GM21381 (cell line): ENCODE data around the gene SETDB2.

Source experiments
- ATAC-seq: cut with Tn5 transposase; IDR thresholded peaks from one replicate; pipeline ENCODE4 v1.9.1; 2021; ENCODE audit warnings: mild to moderate bottlenecking, moderate library complexity; ENCODE audit not compliant: unreplicated experiment

Gene SETDB2, protein sequence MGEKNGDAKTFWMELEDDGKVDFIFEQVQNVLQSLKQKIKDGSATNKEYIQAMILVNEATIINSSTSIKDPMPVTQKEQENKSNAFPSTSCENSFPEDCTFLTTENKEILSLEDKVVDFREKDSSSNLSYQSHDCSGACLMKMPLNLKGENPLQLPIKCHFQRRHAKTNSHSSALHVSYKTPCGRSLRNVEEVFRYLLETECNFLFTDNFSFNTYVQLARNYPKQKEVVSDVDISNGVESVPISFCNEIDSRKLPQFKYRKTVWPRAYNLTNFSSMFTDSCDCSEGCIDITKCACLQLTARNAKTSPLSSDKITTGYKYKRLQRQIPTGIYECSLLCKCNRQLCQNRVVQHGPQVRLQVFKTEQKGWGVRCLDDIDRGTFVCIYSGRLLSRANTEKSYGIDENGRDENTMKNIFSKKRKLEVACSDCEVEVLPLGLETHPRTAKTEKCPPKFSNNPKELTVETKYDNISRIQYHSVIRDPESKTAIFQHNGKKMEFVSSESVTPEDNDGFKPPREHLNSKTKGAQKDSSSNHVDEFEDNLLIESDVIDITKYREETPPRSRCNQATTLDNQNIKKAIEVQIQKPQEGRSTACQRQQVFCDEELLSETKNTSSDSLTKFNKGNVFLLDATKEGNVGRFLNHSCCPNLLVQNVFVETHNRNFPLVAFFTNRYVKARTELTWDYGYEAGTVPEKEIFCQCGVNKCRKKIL

DNA sequence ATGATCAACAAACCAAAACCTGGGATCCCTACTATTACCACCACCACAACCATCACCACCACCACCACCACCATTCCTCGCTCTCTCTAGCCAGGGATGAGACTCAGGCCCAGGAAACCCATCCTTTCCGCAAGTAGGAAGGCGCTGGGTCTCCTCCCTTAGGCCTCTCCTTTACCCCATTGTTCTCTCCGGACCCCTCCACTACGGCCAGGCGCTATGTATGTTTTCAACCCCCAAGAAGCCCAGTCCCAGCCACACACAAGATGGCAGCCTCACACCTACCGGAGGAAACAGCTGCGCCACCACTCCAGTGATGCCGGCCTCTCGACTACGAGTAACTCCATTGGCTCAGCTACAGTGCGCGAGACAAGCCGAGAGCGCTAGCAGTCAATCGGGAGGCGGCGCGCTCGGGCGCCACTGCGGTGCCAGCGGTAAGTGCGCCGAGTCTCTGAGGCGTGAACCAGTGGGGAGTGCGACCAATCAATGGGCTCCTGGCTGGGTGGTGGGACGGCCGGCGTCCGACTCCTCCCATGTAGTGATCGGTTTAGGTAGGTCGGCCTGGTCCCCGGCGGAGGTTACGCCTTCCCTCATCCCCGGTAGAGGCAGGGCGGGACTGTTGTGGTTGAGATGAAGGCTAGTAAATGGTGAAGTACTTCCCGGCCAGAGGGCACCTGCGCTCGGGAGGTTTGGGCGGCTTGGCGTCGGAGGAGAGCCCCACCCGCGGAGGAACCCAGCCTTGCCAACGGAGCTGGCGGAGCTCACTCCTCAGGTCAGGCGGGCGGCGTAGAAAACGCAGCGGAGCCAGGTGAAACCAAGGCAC is at the start of gene SETDB2, which contains the start of gene CAB39L:
Gene SETDB2, plus strand, starts transcription at position 571 of the 820 bp plus-strand sequence. CDS start 7,620 bp downstream, outside the sequence.
Gene CAB39L, minus strand, starts transcription at position 361 of the 820 bp plus-strand sequence. CDS start 61,154 bp downstream, outside the sequence.
- peak; percentile 93 for ATAC-seq

DNA sequence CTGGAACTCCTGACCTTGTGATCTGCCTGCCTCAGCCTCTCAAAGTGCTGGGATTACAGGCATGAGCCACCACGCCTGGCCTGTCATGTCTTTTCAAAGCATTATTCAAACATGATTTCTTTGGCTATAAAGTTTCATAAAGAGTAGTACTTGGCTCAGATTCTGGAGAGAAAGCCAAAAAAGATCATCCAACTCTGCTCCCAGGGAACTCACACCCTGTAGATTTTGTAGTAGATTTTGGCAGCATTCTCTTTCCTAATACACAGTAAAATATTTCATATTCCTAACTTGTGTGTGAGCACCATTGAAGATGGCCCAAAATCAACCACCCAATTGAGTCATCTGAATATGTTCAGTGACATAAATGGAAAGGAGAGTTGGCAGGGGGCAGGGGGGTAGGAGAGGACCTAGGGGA is 48.6 kb upstream of the SETDB2 start:
- ATAC-seq = no peak

DNA sequence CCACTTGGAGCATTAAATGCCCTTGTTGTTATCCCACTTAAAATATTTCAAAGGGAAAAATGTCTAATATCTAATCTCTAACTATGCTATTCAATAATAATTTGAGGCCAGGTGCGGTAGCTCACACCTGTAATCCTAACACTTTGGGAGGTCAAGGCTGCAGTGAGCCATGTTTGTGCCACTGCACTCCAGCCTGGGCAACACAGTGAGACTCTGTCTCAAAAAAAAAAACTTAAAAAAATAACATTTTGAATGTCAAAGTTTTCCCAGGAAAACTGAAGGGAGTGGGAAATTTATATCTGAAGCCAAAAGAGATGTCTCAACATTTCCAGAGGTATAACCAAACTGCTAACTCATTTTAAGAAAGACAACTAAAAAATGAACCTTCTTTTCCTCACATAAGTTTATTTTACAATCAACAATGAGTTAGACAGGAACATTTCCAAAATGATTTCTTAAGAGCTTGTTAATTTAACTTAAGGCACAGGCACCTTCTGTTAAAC is 48.1 kb upstream of the SETDB2 start:
- ATAC-seq = no peak

DNA sequence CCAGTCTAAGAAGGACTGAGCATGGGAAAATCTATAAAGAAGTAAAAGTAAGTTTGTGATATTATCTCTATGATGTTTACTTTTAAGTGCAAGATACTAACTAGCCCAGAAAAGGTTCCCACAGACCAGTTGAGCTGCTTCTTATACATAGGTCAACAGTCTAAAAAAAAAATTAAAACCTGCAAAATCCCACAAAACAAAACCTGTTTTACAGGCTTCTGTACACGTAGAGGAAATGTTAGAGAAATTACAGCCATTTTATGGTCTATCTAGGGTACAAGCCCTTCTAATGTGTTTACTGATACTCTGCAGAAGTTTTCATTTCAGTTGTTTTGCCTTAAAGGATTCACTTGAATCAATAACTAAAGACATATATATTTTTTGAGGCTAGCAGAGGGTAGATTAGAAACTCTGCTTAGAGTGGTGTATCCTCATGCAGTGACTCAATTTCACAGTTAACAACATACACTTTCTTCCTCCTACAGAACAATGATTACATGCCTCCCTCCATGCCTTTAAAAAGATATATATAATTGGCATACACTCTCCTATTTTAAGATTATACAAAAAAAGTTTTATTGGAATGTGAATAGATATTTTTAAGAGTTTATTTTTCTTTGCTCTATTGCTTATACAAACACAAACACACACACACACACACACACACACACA is 44.1 kb upstream of the SETDB2 start:
- ATAC-seq = no peak

DNA sequence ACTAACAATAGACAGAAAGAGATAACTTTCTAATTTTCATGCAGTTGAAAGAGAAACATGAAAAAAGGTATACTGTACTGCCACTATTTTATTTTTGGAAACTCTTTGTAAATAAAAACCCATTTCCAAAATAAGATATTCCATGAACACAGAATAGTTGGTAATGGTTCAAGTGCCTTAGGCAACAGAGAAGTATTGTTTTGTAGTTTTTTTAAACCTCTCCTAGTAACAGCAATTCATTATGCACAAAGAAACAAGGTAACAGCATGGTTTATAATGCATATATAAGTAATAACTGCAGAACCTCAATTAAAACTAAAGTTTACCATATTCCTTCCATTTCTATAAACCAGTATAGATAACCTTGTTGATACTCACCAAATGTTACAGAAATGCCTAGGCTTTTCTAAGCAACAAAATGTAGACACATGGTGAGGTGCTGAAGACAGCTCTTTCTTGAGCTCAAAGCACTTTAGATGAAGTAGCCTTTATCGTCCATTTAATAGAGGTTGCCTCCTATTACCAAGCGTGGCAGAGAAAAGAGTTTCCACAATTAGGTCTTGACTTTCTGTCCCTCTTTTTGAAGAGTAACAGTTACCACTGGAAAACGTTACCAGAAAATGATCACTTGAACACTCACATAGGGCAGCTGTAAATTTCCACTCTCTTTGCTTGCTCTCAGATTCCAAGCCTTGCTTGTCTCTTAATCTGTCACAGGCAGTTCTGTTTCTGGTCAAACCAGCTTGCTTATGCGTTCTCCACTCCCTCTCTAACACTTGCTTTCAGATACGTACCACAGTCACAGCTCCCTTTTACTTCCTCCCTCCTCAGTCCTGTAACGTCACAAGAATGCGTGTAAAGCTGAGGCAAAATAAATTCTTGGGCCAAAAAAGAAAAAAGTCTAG is 43.1 kb upstream of the SETDB2 start:
- ATAC-seq = peak; percentile 71

DNA sequence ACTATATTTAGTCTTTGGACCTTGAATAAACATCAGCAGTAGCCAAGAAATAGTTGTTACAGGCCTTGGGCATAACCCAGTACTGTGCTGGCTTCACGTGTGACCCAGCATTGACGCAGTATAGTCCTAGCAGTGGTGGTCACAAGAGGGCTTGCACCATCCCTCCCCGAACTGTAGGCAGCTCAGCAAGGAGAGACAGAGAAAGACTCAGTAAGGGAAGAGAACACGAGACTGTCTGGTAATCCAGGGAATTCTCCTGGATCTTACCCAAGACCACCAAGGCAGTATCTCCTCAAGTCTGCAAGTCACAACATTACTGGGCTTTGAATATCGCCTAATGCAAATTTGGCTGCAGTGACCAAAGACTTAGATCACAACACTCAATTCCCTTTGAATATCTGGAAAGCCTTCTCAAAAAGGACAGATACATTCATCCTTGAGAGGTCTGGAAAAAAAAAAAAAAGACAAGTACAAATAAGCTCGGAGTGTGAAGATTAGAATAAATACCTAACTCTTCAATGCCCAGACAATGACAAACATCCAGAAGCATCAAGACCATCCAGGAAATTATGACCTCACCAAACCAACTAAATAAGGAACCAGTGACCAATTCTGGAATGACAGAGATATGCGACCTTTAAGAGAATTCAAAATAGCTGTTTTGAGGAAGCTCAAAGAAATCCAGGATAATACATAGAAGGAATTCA is 39.9 kb upstream of the SETDB2 start:
- ATAC-seq = no peak

DNA sequence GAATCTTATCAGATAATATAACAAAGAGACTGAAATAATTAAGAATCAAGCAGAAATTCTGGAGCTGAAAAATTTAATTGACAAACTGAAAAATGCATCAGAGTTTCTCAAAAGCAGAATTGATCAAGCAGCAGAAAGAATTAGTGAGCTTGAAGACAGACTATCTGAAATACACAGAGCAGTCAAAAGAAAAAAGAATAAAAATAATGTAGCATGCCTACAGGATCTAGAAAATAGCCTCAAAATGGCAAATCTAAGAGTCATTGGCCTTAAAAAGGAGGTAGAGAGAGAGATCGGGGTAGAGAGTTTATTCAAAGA is 39.4 kb upstream of the SETDB2 start:
- no peak for ATAC-seq

DNA sequence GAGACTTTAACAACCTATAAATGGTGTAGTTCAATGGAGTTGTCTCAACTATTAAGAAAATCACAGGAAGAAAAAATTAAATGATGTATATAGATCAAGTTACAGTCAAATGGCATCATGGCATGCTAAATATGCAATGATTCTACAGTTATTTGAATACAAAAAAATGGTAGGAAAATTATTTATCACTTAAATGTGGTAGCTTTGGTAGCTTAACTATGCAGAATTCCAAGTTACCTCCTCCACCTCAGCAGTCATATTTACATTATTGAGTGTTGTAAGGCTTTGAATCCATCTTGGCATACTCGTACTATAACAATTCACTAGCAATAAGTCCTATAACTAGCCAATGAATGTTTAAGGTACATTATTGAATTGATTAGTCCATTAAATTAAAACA is 37.0 kb upstream of the SETDB2 start:
- no peak for ATAC-seq

DNA sequence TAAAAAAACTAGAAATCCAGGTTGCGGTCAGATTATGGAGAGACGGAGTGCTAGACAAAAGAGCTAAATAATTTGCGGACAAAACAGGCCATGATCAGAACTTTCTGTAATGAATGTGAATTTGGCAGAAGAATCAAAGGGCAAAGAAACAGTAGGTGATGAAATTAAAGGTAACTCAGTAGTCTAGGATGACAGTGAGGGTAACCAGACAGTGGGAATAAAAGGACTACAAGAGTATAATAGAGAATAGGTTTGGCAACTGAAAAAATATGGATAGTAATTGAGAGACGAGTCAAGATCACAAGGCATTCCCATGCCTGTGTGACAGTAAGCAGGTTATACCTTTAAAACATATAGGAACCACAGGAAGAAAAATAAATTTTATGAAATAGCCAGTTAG is 36.1 kb upstream of the SETDB2 start:
- ATAC-seq = no peak

DNA sequence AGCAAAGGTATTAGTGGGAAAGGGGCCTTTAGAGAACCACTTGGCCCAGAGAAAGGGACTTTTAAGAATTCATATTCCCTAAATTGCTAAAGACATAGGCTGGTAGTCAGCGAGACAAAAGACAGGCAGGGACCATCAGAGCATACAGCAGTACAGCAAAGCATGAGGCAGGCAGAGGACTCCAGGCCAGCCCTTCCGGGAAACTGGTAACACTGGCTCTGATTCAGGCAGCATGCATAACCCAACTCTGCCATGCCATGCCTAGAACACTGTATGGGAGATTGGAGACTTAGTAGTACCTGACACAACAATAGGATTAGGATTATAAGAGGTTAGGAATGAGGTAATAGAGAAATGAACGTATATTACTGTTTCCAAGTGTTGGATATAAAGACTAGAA is 35.1 kb upstream of the SETDB2 start:
- ATAC-seq = no peak

DNA sequence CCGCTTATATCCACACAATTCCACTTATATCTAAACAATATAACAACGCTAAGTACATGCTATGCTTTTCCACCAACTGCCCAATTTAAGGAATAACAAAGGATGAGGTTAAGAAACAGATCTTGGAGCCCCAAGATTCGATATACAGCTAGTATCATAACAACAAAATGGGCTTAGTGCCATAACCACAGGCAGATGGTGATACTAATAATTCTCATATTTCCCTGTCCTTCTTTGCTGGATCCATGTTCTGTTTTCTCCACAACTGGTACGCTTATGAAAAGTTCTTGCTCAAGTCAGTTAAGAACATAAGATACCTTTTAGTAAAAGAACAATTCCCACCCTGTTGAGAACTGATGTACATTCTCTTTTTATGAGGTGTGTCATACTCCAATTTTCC is 34.1 kb upstream of the SETDB2 start:
- no peak for ATAC-seq

DNA sequence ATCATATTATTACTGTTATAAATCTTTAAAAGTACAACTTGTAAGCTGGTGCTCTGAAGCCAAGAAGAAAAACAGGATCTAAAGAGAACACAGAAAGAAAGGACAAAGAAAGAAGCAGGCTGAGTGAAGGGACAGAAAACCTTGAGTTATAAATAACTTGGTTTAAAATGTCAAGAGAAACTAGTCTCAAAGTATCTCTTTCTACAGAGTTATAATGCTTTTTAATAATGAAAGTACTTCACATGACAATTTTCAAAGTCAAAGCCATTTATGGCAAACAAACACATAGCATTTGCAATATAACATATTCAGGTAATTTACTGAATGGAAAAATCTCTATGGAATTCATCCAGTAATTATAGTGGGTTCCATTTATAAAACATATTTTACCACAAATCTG is 33.6 kb upstream of the SETDB2 start:
- no peak for ATAC-seq

DNA sequence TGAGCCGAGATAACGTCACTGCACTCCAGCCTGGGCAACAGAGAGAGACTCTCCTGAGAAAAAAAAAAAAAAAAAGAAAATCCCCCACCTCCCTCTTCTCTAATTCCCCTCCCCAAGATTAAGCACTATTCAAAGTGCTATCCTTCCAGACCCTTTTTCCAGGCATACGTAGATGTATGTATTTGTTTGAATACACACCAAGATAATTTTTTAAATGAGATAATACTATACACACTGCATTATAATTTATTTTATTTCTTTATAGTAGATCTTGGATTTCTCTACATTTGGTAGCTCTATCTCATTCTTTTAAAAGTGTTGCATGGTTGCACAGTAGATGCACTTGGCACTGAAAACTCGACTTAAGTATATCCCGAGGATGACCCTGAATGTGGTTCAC is 32.7 kb upstream of the SETDB2 start:
- no peak for ATAC-seq

DNA sequence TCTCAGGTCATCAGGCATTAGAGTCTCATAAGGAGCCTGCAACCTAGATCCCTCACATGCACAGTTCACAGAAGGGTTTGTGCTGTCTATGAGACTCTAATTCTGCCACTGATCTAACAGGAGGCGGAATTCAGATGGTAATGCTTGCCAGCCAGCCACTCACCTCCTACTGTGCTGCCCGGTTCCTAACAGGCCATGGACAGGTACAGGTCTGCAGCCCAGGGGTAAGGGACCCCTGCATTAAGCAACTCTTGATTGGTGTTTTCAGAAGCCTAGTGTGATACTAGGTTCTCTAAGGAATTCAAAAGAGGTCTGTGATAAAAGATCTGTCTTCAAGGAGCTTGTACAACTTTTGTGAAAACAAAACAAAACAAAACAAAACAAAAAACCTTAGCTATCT is 31.3 kb upstream of the SETDB2 start:
- no peak for ATAC-seq

DNA sequence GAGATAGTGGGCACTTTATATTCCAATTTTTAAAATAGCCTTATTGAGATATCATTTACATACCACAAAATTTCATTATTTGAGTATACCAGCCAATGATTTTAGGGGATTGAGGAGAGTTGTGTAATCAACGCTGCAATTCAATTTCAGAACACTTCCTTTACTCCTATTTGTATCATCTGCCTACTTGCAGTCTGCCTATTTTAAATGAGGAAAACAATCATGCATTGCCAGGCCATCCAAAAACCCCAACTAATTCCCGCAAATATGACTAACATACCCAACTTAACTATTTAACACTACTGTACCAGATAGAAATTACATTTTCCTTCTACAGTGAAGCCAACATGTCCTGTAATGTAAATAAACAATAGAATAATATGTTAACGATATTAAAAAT is 26.9 kb upstream of the SETDB2 start:
- no peak for ATAC-seq

DNA sequence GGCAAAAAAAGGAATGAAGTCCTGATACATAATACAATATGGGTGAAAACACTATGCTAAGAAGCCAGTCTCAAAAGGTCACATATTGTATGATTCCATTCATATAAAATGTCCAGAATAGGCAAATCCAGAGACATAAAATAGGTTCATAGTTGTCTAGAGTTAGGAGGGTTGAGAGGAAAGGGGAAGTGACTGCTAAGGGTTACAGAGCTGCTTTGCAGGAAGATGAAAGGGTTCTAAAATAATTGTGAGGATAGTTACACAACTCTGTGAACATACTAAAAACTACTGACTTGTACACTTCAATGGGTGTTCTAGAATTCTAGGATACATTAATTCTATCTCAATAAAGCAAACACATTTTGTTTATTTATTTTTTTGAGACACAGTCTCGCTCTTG is 25.9 kb upstream of the SETDB2 start:
- ATAC-seq = no peak

DNA sequence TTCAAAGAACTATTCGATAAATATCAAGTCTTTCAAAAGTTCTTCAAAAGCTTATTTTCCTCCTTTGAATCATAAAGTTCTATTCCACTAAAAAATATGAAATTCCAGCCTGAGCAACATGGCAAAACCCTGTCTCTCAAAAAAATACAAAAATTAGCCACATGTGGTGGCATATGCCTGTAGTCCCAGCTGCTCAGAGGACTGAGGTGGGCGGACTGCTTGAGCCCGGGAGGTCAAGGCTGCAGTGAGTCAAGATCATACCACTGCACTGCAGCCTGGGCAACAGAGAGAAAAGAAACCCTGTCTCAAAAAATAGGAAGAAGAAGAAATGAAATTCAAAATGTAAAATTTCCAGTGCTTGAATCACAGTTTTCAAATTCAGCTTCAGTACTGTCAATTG is 24.8 kb upstream of the SETDB2 start:
- no peak for ATAC-seq

DNA sequence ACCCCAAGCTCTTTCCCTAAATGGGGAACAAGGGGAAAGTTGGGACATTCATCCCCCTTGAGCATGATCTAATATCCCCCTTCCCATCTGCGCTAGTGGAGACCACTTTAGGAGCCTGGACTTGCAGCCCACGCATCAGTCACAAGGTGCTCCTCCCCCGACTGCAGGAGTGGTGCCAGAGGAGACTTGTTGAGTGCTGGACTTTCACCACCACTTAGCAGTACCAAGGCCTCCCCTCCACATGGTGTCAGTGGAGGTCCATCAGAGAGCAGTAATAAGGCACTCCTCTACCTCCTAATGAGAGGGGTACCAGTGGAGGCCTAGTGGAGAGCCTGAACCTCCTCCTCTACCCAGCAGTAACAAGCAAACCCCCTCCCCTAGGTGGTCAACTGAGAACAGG is 22.7 kb upstream of the SETDB2 start:
- no peak for ATAC-seq

DNA sequence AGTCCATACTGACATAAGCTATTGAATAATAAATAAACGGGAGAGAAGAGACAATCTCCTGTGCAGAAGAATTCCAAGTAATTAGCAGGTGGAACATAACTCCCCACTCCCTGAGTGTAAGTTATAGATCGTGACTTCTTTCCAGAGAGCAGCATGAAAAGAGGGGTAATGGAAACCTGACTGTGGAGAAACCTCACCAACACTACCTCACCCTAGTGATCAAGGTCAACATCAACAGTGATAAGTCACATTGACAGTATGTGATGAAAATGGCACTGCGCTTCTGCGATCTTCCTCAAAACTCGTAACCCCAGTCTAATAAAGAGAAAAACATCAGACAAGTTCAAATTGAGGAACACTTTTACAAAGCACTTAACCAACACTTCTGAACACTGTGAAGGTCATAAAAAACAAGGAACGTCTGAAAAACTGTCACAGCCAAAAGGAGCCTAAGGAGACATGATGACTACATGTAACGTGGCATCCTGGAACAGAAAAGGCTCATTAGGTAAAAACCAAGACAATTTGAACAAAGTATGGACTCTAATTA is 20.0 kb upstream of the SETDB2 start:
- ATAC-seq = no peak
